Skin of body (tissue), 2 donors: ENCODE measurements around the gene FOXJ2. TPM values are rescaled to one million over a fixed set of nuclear protein-coding genes. Genes with fewer than 3 reads are reported as not detected.
A peak's percentile ranks its signal among the peaks of the same experiment; 100 is the strongest.
"Not testable (repeated sequence)": the region's sequence is repeated elsewhere in the genome, so short reads cannot be mapped to it uniquely, and the experiment has no call there.

Experiments used
- DNase-seq: peaks from one replicate; lab custom pipeline; 2025; lab: John Stamatoyannopoulos, UW
- total RNA-seq: library from RNA; depleted of rRNA; stranded (reverse); fragments of >200 nt; gene quantifications from one replicate; pipeline ENCODE4 v1.2.3, GENCODE V29; 2014

FOXJ2 gene
- total RNA-seq, 1 donor from 2014 or later: 10.9 TPM

- no peak for DNase-seq
Measured at GRCh38 chr12:8028267-8028666, 4.2 kb upstream of the FOXJ2 start.

- DNase-seq: no peak
Measured at GRCh38 chr12:8030189-8030588, 2.3 kb upstream of the FOXJ2 start.

DNA sequence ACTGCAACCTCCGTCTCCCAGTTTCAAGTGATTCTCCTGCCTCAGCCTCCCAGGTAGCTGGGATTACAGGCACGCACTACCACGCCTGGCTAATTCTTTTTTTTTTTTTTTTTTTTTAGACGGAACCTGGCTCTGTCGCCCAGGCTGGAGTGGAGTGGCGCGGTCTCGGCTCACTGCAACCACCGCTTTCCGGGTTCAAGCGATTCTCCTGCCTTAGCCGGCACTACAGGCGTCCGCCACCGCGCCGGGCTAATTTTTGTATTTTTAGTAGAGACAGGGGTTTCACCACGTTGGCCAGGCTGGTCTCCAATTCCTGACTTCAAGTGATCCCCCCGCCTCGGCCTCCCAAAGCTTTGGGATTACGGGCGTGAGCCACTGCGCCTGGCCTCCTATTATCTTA is 1.5 kb upstream of the FOXJ2 start:
- not testable (repeated sequence) for DNase-seq

- peak; percentile 32 for DNase-seq
Measured at GRCh38 chr12:8031872-8032241, 659 bp upstream of the FOXJ2 start.

GRCh38 chr12:8033153-8034044 is 883 bp downstream of the FOXJ2 start:
- DNase-seq: peak; percentile 45

DNA sequence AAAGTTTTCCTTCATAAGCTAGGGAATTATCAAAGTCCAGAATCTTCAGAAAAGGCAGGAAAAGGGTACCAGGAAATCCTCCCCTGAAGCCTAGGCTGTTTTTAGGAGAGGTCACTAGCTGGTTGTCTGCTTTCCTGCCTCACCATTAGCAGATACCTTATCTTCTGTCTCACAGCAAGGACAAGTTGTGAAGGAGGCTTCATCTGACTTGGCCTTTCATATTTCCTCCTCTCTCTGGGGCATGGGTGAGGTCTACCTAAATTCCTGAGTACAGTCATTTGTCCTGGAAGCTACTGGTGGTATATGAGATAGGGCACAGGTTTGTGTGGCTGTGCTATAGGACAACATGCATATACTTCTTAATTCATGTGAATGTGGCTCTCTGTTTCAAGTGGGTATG is 2.3 kb downstream of the FOXJ2 start:
- DNase-seq: no peak

- DNase-seq: no peak
Measured at GRCh38 chr12:8035440-8036010, 3.0 kb downstream of the FOXJ2 start.

DNA sequence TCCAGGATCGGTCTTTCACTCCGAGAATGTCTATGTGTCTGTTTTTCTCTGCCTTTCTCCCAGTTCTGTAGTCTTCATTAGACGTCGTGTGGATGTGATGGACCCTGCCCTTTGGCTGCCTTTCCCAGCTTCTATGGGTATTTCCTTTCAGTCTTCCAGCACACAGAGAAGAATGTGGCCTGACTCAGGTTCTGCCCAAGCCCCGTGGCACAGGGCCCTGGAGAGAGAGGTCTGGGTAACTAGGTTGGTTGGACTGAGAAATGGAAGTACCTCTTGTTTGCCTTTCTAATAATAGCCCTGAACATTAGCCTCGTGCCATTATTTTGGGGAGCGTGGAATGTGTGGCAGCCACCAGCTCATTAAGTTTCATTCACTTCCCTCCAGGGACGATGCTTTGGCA is 3.8 kb downstream of the FOXJ2 start:
- no peak for DNase-seq

DNA sequence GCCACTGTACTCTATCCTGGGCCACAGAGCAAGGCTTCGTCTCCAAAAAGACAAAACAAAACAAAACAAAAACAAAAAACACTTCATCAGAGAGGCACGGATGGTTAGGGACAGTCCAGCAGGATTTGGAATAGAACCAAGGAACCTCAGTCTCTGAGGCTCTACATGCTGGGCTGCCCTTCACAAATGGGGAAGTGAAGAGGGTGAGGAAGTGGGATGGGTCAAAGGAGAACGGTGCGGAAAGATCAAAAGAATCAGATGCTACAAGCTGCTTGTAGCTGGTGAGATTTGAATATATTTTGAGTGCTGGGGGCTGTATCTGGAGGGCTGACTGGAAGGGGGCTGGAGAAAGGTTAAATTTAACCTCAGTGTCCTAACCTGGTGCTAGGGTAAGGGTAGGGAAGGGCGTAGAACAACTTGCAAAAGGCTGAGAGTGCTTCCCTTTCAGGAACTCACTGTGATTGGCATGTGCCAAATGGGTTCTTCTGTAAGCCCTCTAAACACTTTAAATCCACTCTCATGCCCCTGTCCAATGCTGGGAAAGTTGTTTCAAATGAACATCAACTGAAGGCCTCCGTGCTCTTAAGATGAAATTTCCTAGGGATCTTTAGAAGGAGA is 4.6 kb downstream of the FOXJ2 start:
- no peak for DNase-seq

DNA sequence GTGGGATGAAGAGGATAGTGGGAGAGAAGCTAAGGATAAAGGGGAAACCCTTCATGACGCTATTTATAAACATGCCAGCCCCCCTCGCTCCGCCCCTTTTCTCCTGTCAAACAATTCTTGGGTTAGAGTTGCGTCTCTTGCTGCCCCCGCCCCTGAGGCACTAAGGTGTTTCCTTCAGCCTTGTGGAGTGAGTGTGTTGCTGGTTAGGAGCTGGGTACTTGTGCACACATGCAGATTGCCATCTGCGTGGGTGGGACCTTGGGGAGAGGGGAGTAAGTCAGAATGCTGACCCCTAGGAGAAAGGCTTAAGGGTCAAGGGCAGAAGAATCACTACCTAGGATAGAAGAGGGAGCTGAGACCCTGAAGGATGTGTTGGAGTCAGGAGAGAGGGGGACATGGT is 5.4 kb downstream of the FOXJ2 start:
- no peak for DNase-seq

GRCh38 chr12:8038659-8039114 is 6.2 kb downstream of the FOXJ2 start:
- DNase-seq: no peak

GRCh38 chr12:8040791-8041190 is 8.3 kb downstream of the FOXJ2 start:
- no peak for DNase-seq

GRCh38 chr12:8045952-8046944 is 13.7 kb downstream of the FOXJ2 start:
- DNase-seq: peak; percentile 36

- no peak for DNase-seq
Measured at GRCh38 chr12:8047842-8048241, 15.3 kb downstream of the FOXJ2 start.

DNA sequence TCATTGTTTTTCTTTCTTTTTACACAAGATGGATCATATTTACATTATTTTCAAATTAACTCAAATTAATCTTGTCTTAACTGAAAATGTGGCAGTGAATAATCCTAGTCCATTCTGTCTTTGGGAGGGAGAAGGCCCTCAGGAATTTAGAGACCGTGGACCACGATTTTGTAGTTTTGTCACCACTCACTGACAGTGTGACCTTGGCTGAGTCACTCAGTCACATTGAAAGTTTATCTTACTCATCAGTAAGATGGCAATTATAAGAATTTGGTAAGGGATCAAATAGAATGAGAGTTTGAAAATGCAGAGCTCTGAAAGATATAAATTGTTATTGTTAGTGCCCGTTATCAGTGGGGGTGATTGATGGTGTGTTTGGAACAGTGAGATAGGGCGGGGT is 16.4 kb downstream of the FOXJ2 start:
- DNase-seq: no peak

DNA sequence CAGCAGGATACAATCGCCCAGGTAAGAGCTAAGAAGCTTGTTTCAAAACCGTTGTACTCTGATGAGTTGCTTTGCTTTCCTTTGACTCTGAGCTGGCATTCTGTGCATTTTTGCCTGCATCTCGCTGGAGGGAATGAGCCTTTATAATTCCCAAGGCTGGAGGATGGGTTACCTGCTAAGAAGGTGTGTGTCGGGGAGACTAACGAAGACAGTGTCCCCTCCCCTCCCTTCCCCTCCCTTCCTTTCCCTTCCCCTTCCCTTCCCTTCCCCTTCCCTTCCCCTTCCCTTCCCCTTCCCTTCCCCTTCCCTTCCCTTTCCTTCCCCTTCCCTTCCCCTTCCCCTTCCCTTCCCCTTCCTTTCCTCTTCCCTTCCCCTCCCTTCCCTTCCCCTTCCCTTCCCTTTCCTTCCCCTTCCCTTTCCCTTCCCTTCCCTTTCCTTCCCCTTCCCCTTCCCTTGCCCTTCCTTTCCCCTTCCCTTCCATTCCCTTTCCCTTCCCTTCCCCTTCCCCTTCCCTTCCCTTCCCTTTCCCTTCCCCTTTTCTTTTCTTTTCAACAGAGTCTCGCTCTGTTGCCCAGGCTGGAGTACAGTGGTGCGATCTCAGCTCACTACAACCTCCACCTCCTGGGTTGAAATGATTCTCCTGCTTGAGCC is 18.2 kb downstream of the FOXJ2 start:
- DNase-seq: no peak

GRCh38 chr12:8052679-8053078 is 20.2 kb downstream of the FOXJ2 start:
- no peak for DNase-seq

DNA sequence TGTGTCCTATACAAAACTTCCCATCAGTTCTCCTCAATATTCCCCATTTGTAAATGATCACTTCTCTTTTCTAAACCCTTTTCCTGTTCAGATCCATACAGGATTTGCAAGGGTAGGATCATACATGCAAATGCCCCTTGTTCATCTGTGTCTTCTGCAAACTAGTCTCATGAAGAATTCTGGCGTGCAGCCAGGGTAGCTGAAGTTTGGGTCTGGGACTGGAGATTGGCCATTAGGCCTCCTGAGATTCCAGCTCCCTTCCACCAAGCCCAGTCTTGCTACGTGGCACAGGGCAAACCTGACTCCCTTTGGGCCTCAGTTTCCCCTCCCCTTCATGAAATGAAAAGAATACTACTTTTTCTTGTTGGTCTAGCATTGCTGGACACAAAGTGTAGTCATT is 22.3 kb downstream of the FOXJ2 start:
- no peak for DNase-seq

DNA sequence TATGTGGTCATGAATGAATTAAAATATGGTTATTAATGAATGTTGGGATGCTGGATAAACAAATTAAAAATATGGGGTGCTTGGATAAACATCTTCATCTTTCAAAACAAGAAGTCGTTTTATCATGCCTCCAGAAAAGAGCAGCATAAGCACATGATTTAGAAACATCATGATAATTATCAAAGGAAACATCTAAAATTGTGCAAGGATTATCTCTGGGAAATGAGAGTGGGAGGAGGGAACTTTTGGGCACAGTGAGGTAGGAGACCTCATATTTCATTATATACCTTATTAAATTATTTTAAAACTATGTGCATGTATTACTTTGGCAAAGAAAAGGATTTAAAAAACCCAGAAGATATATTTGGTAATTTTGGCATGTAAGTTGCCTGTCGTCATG is 24.8 kb downstream of the FOXJ2 start:
- no peak for DNase-seq

DNA sequence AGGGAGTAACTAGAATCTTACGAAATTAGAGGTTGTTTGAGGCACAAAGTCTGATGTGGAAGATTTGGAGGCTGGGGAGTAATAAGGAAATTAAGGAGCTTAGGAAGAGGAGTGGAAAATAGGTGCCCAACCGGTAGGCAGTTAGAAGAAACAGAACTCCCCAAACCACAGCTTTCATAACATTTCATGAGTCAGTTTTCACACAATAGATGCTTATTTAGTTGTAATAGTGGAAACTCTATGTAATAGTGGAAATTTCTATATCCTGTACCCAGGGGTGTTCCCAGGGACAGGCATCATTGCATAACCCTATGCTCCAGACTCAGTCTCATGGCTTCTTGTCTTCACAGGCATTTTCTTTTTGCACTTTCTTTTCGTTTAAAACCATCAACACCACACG is 25.3 kb downstream of the FOXJ2 start:
- no peak for DNase-seq

GRCh38 chr12:8058506-8058905 is 26.0 kb downstream of the FOXJ2 start:
- no peak for DNase-seq
